Colon (tissue), 2 donors: Measurements from ENCODE around the gene VASN.
"Not testable (repeated sequence)": the region's sequence is repeated elsewhere in the genome, so short reads cannot be mapped to it uniquely, and the experiment has no call there.

Experiments
- FAIRE-seq: peaks from 2 replicates; lab custom pipeline; 2012; peaks lifted over from hg19 to GRCh38; lab: Jason Lieb, UNC
- donor health status: control.
- donor health status: control.

Gene VASN

GRCh38 chr16:4385066-4385788 is 13.6 kb downstream of the VASN start:
- FAIRE-seq: no peak

- no peak for FAIRE-seq
Observed at GRCh38 chr16:4385789-4386450, 14.3 kb downstream of the VASN start.

- FAIRE-seq: no peak
Observed at GRCh38 chr16:4386451-4386805, 14.8 kb downstream of the VASN start.

- FAIRE-seq: no peak
Observed at GRCh38 chr16:4386951-4387565, 15.4 kb downstream of the VASN start.

GRCh38 chr16:4387781-4388180 is 16.1 kb downstream of the VASN start:
- FAIRE-seq: no peak

- no peak for FAIRE-seq
Observed at GRCh38 chr16:4388271-4389021, 16.8 kb downstream of the VASN start.

GRCh38 chr16:4389051-4389955 is 17.7 kb downstream of the VASN start:
- FAIRE-seq: no peak

- no peak for FAIRE-seq
Observed at GRCh38 chr16:4390266-4391260, 18.9 kb downstream of the VASN start.

- no peak for FAIRE-seq
Observed at GRCh38 chr16:4391631-4392381, 20.2 kb downstream of the VASN start.

GRCh38 chr16:4392382-4393239 is 21.0 kb downstream of the VASN start:
- FAIRE-seq: no peak

GRCh38 chr16:4393240-4393600 is 21.6 kb downstream of the VASN start:
- no peak for FAIRE-seq

- FAIRE-seq: not testable (repeated sequence)
Observed at GRCh38 chr16:4393850-4394249, 22.2 kb downstream of the VASN start.

GRCh38 chr16:4395055-4395726 is 23.5 kb downstream of the VASN start:
- FAIRE-seq: no peak

- FAIRE-seq: no peak
Observed at GRCh38 chr16:4399001-4399730, 27.5 kb downstream of the VASN start.

GRCh38 chr16:4401094-4401501 is 29.4 kb downstream of the VASN start:
- FAIRE-seq: no peak

GRCh38 chr16:4401510-4401909 is 29.9 kb downstream of the VASN start:
- FAIRE-seq: no peak

GRCh38 chr16:4402439-4403132 is 30.9 kb downstream of the VASN start:
- no peak for FAIRE-seq
